NCI-H345 (cell line): ENCODE measurements around the gene SACM1L.

Experiments used
- DNase-seq: peaks from one replicate; lab custom pipeline; 2025; lab: John Stamatoyannopoulos, UW

SACM1L gene

GRCh38 chr3:45771166-45771775 lies 82.1 kb downstream of the SACM1L start:
- no peak for DNase-seq

DNA sequence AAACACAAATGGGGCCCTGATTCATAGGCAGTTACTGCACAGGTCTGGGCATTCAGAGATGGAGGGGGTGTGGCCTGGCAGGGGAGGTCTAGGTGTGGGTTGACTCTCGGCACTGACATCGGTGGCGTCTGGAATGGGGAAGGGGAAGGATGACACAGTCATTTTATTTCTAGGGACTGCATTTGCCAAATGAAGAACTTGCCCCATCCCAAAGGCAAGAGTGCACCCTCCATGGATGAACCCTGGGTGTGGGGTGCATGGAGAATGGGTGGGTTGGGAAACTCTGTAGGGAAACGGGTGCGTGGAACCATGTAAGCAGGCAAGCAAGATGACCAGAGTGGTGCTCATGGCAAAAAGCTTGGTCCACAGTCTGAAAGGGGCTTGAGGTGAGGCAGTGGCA lies 82.6 kb downstream of the SACM1L start:
- no peak for DNase-seq

DNA sequence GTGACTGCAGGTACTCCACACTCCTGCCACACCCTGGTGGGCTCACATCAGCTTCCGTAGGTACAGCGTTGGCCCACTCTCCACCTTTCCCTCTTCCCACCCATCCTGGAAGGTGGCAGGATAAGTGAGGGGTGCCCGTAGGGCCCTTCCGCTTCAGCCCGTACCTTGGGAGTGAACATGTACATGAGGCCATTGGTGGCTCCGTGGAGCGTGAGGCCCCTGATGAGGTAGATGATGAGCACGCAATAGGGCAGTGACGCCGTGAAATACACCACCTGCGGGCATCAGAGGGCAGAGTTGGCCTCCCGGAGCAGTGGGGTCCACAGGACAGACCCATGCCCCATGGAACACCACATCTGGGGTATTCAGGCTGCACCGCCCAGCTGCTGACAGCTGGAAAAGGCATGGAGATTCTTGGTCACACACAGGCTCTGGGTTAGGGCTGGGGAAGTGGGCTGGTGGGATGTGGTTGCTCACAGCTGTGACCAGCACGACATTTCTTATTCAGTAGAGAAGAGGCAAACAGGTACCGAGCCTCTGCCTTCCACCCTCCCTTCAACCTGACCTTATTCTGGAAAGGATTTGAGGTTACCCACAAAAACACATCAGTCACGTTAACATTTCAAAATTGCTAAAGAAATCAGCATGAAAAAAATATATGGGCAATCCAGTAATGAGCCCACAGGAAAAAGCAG lies 83.3 kb downstream of the SACM1L start:
- no peak for DNase-seq

GRCh38 chr3:45773072-45773471 lies 83.9 kb downstream of the SACM1L start:
- DNase-seq, result no peak

DNA sequence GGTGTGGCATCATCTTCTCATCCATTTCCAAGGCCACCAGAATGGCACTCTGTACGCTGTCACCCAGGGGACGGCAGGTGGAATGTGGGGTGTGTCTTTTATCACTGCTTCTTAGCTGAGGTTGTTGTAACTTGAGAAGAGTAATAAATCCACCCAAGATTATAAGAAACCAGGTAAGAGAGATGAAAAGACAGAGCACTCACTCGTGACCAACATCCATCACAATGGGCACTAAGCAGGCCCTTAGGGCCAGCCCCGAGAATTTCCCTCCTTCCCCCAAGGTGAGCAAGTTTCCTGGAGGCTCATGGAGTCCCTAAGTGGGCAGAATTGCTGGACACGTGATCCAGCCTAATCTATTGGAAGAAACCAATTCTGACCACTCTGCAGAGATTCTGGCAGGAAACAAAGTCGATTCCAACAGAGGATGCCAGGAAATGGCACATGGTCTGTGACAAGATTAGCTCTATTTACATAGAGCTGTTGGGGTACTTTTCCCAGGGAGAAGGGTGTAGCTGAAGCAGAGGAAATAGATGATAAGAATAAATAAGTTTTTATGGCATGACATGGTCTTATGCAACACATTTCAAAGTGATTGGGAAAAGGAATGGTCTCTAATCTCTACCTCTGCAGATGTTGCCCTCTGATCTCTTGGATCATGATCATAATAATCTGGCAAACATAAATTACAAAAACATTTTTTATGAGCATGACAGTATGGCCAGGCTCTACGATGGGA lies 84.7 kb downstream of the SACM1L start:
- no peak for DNase-seq

DNA sequence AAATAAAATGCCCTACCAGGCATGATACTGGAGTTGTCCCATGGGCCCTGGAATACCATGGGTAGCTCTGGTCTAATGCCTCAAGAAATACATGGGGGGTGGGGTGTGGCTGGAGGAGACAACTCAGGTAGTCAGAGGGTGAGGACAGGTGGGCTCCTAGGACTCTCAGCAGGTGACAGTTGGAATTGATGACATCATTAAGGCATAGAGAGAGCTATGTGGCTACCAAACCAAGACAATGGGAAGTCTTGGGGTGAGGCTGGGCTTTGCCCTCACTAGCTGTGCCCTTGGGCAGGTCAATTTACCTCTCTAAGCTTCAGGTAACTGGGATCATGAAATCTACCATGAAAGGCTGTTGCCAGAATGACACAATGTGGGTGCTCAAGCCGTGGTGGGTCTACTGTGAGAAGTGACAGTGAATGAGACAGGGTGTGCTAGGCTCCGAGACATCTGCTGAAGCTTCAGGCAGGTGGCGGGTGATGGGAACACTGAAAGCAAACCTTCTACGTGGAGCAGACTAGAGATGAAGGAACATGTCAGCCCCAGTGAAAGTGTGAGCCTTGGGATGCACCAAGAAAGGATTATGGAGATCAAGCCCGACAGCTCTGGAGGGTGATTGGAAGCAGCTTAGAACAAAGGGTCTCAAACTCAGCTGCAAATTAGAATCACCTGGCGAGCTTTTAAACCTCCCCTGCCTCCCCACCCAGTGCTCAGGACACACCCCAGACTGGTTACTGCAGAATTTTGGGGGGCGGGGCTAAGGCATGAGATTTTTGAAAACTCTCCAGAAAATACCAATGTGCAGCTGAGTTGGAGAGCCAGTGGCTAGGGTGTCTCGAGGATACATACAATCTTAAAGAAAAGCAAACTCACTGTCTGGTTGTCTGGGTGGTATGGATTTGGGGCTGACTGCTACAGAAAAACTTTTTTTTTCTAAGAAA lies 85.7 kb downstream of the SACM1L start:
- no peak for DNase-seq

DNA sequence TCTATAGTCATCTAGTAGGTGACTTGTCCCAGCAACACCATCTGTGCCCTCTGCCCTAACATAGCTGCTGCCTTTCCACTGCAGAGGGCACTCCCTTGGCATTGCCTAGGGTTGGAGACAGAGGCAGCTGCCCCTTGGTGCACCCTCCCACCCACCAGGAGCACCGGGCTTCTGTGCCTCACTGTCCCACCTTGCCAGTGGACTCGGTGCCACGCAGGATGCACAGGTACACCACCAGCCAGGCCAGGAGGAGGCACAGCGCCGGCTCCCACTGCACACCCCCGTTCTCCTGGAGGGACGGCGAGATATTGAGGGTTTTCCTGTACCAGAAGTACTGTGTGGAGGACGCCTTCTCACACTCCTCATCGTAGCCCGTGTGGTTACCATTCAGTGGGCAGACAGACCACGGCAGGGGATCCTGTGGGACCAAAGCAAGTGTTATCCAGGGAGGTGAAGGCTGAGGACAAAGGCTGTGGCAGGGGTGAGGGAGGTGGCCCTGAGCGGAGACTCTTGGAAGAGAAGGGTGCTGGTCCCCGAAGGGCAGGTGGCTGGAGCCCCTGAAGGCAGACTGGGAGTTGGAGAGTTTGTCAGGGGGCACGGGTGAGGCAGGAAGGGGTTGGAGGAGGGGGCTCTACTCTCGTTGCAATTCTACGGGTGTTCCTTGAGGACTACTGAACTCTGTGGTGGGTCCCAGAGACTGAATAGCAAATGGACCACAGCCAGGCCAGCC lies 86.5 kb downstream of the SACM1L start:
- no peak for DNase-seq

DNA sequence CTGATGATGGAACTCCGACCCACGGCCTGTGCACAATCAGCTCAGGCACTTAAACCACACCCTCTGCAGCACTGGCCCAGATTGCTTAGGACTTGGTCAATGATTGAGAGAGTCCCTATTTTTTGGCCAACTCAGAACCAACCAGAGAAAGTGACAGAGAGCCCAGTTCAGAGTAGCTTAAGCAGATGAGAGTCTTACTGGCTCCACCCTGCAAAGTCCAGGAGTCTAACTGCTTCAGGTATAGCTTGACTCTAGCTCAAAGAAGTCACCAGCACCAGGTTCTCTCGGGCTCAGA lies 87.1 kb downstream of the SACM1L start:
- DNase-seq, result no peak

DNA sequence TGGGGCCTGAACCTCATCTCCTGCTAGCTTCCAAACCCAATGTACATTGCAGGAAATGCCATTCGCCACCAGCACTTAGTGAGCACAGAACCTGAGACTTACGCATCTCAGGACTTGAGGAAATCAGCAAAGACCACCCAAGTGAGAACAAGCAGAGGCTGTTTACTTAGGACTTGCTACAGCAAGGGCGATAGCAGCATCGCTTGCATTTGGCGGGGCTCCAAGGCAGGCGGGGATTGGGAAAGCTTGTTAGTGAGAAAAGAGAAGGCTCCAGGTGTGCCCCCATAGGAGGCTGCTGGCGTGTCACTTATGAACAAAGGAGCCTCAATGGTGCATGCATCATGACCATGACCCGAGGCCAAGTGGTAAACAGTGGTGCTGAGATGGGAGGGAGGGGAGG lies 87.4 kb downstream of the SACM1L start:
- peak; percentile 91 for DNase-seq

DNA sequence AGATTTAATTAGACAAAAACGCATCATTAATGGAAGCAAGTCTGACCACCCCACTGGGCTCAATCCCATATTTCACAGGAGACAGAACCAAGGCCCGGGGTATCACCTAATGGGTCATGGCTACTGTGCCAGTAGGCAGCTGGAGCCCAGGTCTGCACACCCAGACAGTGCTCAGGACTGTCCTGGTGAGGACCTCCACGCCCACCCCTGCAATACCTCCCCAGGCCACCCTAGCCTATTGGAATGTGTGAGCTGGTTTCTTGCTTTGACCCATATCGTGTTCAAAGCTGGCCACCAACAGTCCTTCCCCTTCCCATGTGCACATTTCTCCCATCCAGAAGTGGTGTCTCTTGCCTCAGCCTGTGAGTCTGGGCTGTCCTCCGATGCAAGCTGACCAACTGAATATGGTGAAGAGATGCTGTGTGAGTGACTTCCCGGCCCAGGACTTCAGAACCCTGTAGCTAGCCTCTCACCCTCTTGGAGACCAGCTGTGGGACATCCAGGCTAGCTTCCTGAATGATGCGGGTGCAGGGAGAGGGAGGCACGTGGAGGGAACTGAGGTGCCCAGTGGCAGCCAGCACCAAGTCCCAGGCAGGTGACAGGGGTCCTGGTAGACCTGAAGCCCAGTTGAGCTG lies 88.0 kb downstream of the SACM1L start:
- DNase-seq, result no peak

GRCh38 chr3:45777746-45778386 lies 88.7 kb downstream of the SACM1L start:
- DNase-seq, result no peak

GRCh38 chr3:45778761-45779201 lies 89.6 kb downstream of the SACM1L start:
- no peak for DNase-seq

DNA sequence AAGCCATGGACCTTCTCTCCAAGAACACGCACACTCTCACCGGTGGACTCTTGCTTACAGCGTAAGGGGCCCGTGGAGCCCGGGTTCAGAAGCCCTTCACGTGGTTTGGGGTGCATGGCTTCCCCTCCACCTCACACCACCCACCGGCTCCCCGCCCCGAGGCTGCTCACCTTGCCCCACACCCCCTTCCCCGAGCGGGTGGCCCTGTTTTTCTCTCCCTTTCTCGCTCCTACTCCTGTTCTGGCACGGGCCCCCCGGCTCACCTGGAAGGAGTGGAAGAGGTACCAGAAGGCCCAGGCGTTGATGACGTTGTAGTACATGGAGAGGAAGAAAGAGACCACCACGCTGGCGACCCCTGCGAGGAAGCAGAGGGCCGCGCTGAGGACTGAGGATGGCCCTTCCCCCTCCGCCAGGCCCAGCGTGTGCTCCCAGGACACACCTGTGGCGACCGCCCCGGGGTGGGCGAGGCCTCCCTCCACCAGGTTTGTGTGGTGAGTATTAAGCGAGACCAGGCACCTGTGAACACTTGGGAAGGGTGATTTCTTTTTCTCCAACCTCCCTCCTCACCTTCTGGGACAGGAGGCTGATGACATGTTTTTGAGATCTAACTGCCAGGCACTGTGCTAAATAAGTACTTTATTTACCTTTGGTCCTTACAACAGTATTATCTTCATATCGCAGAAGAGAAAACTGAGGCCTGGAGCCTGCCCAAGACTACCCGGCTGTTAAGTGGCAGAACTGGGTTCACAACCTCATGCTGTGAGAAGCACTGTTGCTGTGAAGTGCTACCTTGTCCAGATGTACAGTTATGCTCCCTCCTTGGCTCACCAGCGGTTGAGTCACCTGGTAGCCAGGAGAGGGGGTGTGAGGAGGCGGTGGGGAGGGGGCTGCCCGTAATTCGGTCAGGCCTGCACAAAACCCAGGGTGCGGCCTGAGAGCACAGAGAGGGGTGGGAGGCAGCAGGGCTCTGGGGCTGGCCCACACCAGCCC lies 90.8 kb downstream of the SACM1L start:
- DNase-seq, result no peak

- no peak for DNase-seq
These were observed 92.1 kb downstream of the SACM1L start for GRCh38 chr3:45781271-45781670.

- DNase-seq, result no peak
These were observed 92.6 kb downstream of the SACM1L start for GRCh38 chr3:45781841-45782240.

DNA sequence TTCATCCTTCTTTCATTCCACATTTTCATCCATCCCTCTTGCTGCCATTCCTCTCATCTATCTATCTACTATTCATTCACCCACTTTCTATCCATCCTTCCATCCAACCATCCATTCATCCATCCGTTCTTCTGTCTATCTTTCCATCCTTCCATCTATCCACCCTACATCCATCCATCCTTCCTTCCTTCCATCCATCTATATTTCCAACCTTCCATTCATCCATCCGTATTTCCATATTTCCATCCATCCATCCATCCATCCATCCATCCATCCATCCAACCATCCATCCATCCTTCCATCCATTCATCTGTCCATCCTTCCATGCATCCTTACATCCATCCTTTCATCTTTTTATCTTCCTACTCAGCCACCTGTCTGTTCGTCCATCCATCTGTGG lies 93.2 kb downstream of the SACM1L start:
- DNase-seq, result no peak

DNA sequence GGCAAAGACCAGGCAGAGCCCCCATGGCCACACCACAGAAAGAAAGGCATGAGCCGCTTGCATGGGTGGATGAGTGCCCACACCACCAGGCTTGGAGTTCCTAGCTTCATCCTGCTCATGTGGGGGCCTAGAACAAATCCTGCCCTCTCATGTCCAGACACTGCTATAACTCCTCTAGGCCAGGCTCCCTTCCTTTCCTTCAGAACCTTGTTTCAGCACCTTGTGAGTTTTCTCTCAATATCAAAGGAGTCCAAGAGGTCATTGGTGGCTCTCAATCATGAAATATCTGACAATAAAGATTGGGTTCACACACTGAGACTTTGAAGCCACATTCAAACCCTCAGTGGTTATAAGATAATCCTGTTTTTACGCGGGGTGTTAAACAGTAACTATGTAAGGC lies 94.5 kb downstream of the SACM1L start:
- no peak for DNase-seq

GRCh38 chr3:45785605-45786150 lies 96.5 kb downstream of the SACM1L start:
- no peak for DNase-seq
